Ascending aorta (tissue), 2 donors: Measurements from ENCODE around the gene EYA3. TPM values are rescaled to one million over a fixed set of nuclear protein-coding genes. Genes with fewer than 3 reads are reported as not detected.

ENCODE experiments used
- DNase-seq, 2 donors: peaks; one replicate each; pipeline ENCODE4 v3.0.0-alpha.2; 2019; ENCODE audit warnings: low spot score in 2 of 2
- H3K27ac ChIP-seq, 2 donors: fragments of 200-600 bp; sonication (generic); one replicate each; pipeline ENCODE4 v1.5.1; 2016 to 2017; ENCODE audit warnings: mild to moderate bottlenecking in 1 of 2
- H3K27me3 ChIP-seq: fragments of 200-600 bp; sonication (generic); one replicate; pipeline ENCODE4 v1.5.1; 2017
- H3K36me3 ChIP-seq, 2 donors: fragments of 200-600 bp; sonication (generic); one replicate each; pipeline ENCODE4 v1.5.1; 2016
- H3K4me1 ChIP-seq, 2 donors: fragments of 200-600 bp; sonication (generic); one replicate each; pipeline ENCODE4 v1.5.1; 2016 to 2017; ENCODE audit warnings: mild to moderate bottlenecking in 1 of 2
- H3K4me3 ChIP-seq, 2 donors: fragments of 200-600 bp; sonication (generic); one replicate each; pipeline ENCODE4 v1.5.1; 2016 to 2017; ENCODE audit warnings: mild to moderate bottlenecking in 1 of 2
- H3K9me3 ChIP-seq, 2 donors: fragments of 200-600 bp; sonication (generic); one replicate each; pipeline ENCODE4 v1.5.1; 2016
- CTCF ChIP-seq, 3 experiments: fragments of 200-600 bp in 2 of 3; fragments of 450-650 bp in 1 of 3; sonication (generic) in 2 of 3; IDR thresholded peaks; one replicate each; pipeline ENCODE4 v1.5.1; 2016 to 2019; ENCODE audit warnings: antibody characterized with exemption in 3 of 3, mild to moderate bottlenecking in 1 of 3, moderate library complexity in 1 of 3
- intact Hi-C: fragments of 100-400 bp; cut with DNase I; formaldehyde crosslinking; loops from one replicate; pipeline ENCODE4 v1.15.1; 2023
- total RNA-seq: library from RNA; depleted of rRNA; stranded (reverse); fragments of >200 nt; gene quantifications from one replicate; pipeline ENCODE4 v1.1.0, GENCODE V29; 2016

EYA3 gene
- total RNA-seq, 1 donor from 2014 or later: 52.6 TPM

GRCh38 chr1:28134651-28135207 lies 46.3 kb upstream of the EYA3 start:
- TF ChIP-seq CTCF (IDR thresholded peaks at IDR 0.05): no peak
- DNase-seq: no peak
- H3K4me1 ChIP-seq: no peaks in the 10 kb centered on the region
- H3K27me3 ChIP-seq: no peaks in the 10 kb centered on the region
- no peak overlapping the region for H3K27ac ChIP-seq
- H3K9me3 ChIP-seq: no peaks in the 10 kb centered on the region
- intact Hi-C loops: no loop called here
- no peaks in the 10 kb centered on the region for H3K36me3 ChIP-seq
- no peak overlapping the region for H3K4me3 ChIP-seq

DNA sequence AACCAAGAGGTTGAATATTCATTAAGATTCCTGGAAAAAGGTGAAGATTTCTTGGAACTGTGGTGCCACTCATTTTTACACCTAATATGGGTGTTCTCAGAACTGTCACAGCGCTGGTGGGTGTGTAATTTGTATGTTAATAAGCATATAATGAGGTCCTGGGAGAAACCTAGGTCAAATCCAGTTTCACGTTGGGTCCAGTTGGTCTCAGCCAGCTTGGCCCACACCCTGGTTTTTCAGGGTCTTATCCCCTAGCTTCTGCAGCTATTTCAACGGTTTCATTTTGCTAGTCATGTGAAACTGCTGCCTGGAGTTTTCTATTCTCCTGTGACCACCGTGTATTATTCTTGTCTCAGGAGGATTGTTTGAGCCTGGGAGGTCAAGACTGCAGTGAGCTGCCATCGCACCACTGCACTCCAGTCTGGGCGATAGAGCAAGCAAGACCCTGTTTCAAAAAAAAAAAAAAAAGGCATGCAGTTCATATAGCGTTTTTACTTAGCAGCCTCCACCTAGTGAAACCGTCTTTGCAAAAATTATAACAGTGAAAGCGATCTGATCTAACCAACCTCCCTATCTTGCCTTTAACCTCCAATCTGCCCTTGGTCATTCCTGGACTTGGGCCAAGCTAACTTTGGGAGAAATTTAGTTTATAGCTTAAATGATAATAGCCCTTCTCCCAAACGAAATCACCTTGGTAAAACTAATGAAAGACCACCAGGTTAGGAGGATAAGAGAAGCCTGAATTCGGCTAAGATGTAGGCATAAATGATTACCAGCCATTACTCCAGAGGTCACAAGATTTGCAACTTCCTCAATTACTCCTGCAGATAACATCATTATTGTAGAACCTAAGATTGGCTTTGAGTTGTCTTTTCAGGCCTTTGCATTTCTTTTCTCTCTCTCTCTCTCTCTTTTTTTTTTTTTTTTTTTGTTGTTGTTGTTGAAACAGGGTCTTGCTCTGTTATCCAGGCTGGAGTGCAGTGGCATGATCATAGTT lies 44.1 kb upstream of the EYA3 start:
- no peak for DNase-seq
- H3K9me3 ChIP-seq: no peaks in the 10 kb centered on the region
- H3K27me3 ChIP-seq: no peaks in the 10 kb centered on the region
- H3K36me3 ChIP-seq: no peaks in the 10 kb centered on the region
- no peak overlapping the region for H3K27ac ChIP-seq
- no peak for TF ChIP-seq CTCF (IDR thresholded peaks at IDR 0.05)
- H3K4me1 ChIP-seq: no peaks in the 10 kb centered on the region
- intact Hi-C loops: no loop called here
- H3K4me3 ChIP-seq: no peak overlapping the region

DNA sequence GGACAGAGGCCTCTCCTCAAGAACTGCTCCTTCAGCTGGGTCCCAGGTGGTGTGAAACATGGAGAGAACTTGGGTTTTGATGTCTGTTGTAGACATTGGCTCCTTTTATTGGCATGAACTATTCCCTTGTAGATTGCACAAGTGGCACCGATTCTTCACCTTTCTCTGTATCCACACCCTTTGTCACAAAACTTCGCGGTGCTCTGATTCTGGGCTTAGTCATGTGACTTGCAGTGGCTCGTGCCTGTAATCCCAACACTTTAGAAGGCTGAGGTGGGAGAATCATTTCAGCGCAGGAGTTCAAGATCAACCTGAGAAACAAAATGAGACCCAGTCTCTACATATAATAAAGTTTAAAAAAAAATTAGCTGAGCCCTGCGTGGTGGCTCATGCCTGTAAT lies 42.5 kb upstream of the EYA3 start:
- Histone ChIP-seq H3K27me3 (no peaks in the 10 kb centered on the region), H3K4me3 (no peak overlapping the region), H3K27ac (no peak overlapping the region), H3K36me3 (no peaks in the 10 kb centered on the region), H3K4me1 (no peaks in the 10 kb centered on the region), H3K9me3 (no peaks in the 10 kb centered on the region)
- no peak for TF ChIP-seq CTCF (IDR thresholded peaks at IDR 0.05)
- intact Hi-C loops: no loop called here
- DNase-seq: no peak

DNA sequence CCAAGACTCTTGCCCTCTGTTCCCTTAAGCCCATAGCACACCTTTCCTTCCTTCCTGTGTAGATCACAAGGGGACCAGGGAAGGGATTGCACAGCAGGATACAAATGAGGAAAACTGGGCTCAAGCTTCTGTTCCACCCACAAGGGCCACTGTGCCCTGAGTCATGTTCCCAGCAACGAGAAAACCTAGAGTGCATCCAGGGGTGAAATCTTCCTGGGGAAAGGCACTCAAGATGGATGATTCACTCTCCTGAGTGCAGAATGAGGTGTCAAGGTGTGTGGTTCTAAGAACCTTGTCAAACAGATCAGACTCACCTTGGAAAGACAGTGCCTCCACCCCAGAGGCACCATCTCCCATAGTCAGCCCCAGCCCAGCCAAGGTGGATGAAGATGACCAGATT lies 40.7 kb upstream of the EYA3 start:
- Histone ChIP-seq H3K4me1 (no peaks in the 10 kb centered on the region), H3K9me3 (no peaks in the 10 kb centered on the region), H3K4me3 (no peak overlapping the region), H3K27me3 (no peaks in the 10 kb centered on the region), H3K27ac (no peak overlapping the region), H3K36me3 (no peaks in the 10 kb centered on the region)
- DNase-seq: no peak
- intact Hi-C loops: no loop called here
- no peak for TF ChIP-seq CTCF (IDR thresholded peaks at IDR 0.05)

GRCh38 chr1:28127617-28128257 lies 39.3 kb upstream of the EYA3 start:
- no peaks in the 10 kb centered on the region for H3K27me3 ChIP-seq
- H3K4me3 ChIP-seq: no peak overlapping the region
- H3K36me3 ChIP-seq: no peaks in the 10 kb centered on the region
- H3K4me1 ChIP-seq: no peaks in the 10 kb centered on the region
- DNase-seq: no peak
- H3K27ac ChIP-seq: no peak overlapping the region
- no peak for TF ChIP-seq CTCF (IDR thresholded peaks at IDR 0.05)
- no peaks in the 10 kb centered on the region for H3K9me3 ChIP-seq
- intact Hi-C loops: no loop called here
